Activated effector memory CD4-positive, alpha-beta T cell treated with anti-CD3 and anti-CD28 coated beads, Interleukin-2, amount 50 U/mL, for 16 hours (primary cell): ENCODE results near the gene SLC5A8.
"Not testable (repeated sequence)": the region's sequence is repeated elsewhere in the genome, so short reads cannot be mapped to it uniquely, and the experiment has no call there.

Experiments used
- DNase-seq: peaks from one replicate; pipeline ENCODE4 v3.0.0-alpha.2; 2020

Gene SLC5A8

GRCh38 chr12:101166866-101167265 is 43.2 kb downstream of the SLC5A8 start:
- no peak for DNase-seq

GRCh38 chr12:101165319-101165718 is 44.7 kb downstream of the SLC5A8 start:
- DNase-seq = no peak

- not testable (repeated sequence) for DNase-seq
Measured at GRCh38 chr12:101145777-101146431, 64.1 kb downstream of the SLC5A8 start.

DNA sequence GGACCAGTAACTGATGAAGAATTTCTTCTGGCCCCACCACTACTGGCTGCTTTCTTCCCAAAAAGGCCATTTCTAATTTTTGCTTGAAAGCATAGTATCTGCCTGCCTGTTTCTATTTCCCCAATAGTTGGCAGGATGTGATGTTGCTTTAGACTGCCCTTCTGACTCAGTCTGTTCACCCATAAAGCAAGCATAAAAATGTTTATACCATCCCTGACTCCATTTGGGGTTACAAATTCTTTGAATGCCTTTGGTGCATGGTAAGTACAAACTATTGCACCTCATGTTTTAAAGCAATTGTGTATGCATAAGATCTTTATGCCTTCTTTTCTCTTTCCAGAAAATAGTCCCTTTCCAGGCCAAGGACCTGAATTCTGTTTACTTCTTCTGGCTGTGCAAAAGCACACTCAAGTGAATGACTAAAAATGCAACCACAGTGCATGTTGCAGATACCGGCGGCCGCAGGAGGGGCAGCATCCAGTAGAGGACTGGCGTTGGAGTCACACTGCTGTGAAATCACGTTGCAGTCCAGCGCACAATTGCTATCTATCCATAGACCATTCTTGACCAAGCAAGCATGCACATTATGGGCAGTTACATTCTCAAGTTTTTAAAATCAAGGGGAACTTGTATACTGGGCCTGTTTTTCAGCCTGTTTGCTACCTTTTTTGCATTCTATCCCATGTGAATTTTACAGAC is 82.4 kb downstream of the SLC5A8 start:
- DNase-seq = no peak

DNA sequence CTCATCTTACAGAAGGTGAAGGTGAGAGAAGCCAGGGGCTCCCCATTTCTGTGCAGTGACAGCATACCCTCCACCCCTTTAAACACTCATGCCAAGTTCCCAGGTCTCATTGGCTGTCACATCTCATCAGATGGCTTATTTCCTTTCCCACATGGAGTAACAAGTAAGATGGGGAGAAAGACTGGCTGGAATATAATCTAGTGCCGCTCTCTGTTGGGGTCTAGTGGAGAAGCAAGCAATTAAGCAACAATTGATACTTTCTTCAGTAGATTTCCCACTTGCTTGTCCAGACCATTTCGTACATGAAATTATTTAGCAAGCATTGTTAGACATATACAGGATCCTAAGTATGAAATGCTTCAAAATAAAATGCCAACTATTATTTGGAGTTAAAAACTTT is 92.2 kb downstream of the SLC5A8 start:
- DNase-seq = no peak

- DNase-seq = no peak
Measured at GRCh38 chr12:101116911-101117310, 93.1 kb downstream of the SLC5A8 start.

- no peak for DNase-seq
Measured at GRCh38 chr12:101115326-101115725, 94.7 kb downstream of the SLC5A8 start.

DNA sequence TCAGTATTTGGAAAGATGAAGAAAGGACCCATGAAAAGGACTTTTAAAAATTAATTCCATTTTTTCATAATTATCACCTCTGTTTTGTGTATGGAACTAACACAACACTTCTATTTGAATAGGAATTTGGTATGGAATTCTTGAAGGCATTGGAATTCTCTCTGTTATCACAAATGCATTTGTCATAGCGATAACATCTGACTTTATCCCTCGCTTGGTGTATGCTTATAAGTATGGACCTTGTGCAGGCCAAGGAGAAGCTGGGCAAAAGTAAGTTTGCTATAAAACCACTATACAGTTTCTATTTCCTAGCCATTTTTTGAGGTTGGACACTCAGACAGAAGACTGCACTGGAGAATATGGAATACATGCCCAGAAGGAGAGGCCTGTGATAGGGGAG is 98.6 kb downstream of the SLC5A8 start:
- no peak for DNase-seq

DNA sequence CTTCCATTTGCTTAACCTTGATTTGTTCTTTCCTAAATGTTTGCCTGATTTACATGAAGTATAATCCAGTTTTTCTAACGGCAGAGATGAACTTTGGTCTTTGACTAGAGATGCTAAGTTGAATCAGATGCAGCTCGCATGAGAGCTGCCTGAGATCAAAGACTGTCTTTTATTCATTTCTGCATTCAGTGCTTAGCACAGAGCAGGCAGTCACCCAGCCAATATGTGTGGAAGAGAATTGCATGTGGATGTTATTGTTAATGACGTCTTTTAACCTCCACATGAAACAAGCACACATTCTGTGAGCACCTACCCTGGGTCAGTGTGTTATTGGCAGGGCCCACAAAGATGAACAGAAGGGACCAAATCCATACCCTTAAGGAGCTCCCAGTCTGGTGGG is 99.2 kb downstream of the SLC5A8 start:
- no peak for DNase-seq

- DNase-seq = no peak
Measured at GRCh38 chr12:101108130-101108529, 101.9 kb downstream of the SLC5A8 start.

DNA sequence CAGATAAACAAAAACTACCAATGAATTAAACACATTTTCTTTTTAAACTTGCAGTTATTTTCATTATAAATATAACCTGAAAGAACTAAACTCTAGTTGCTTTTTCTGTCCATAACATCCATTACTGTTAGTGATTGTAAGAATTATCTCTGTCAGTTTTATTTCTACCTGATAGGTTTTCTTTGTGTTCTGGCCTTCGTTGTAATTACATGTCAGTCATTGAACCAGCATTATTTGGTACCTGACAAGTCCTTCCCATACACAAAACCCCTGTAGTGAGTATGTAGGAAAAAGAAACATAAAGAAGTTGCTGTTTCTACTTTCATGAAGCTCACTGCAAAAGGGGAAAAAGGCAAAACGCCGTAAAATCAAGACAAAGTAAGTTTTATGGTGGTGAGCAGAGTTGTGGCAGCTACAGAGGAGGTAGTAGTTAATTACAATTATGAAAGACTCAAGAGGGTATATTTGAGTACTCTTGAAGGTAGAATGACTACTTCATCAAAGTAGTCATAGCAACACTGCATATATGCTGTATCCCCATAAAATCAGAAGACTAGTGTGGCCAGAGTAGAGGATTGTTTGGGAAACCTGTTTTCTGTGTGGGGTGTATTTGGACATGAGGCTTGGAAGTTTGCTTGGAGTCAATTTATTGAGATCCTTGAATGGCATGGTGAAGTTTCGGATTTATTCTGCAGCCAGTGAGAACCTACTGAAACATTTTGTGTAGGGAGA is 102.8 kb downstream of the SLC5A8 start:
- DNase-seq = no peak
